HCT116 (cell line): Measurements from ENCODE around the gene NOX4. TPM values are rescaled to one million over a fixed set of nuclear protein-coding genes. Genes with fewer than 3 reads are reported as not detected.
"Not testable (repeated sequence)": the region's sequence is repeated elsewhere in the genome, so short reads cannot be mapped to it uniquely, and the experiment has no call there.

Experiments
- ATAC-seq: fragments of 200-7000 bp; cut with Tn5 transposase; 2 replicates; pipeline ENCODE4 v1.9.1; 2020; ENCODE audit warnings: mild to moderate bottlenecking, moderate library complexity
- BruUV-seq: library from RNA; stranded (reverse); fragments of 400-500 nt; replicated peaks from 2 replicates; lab custom pipeline; 2021; lab: Mats Ljungman, UMichigan
- CTCF ChIA-PET: fragments of 300-600 bp; sonication (Branson Sonifier 250); formaldehyde crosslinking; loops from one replicate; lab custom pipeline; 2021; ENCODE audit warnings: antibody characterized with exemption; lab: Charles Lee
- POLR2A ChIA-PET: fragments of 300-600, 350-600 bp; sonication (Branson Sonifier 250); formaldehyde crosslinking; loops from one replicate; lab custom pipeline; 2021; ENCODE audit warnings: antibody characterized with exemption; lab: Charles Lee
- RAD21 ChIA-PET, 2 experiments: fragments of 300-600 bp; sonication (Branson Sonifier 250); formaldehyde crosslinking; loops; one replicate each; lab custom pipeline; 2023; ENCODE audit warnings: low total read pairs in 2 of 2; ENCODE audit not compliant: uncharacterized antibody in 2 of 2, unreplicated experiment in 2 of 2, low non-redundant PET in 1 of 2; lab: Charles Lee
- DNase-seq: peaks from one replicate; pipeline ENCODE4 v3.0.0-alpha.2; 2010; ENCODE audit warnings: low read depth, low spot score
- H2AFZ ChIP-seq: fragments of 200-600 bp; shearing (Covaris generic), sonication (generic); 2 replicates; pipeline ENCODE4 v1.6.1; 2017; ENCODE audit warnings: low read depth, mixed run types, mixed read lengths, antibody characterized with exemption, low read length; ENCODE audit not compliant: poor library complexity, severe bottlenecking
- H3K27ac ChIP-seq: 2 replicates; pipeline ENCODE4 v1.5.1; 2012; ENCODE audit warnings: low read depth, low read length
- H3K27me3 ChIP-seq: fragments of 200-600 bp; sonication (generic); 2 replicates; pipeline ENCODE4 v1.6.1; 2016; ENCODE audit warnings: mixed run types, low read length, mixed read lengths; ENCODE audit not compliant: insufficient read depth
- H3K36me3 ChIP-seq, 2 experiments: fragments of 200-500 bp in 1 of 2; fragments of 200-600 bp in 1 of 2; sonication (Bioruptor generic) in 1 of 2; sonication (generic) in 1 of 2; 2 replicates each; pipeline versions ENCODE4 v1.5.1 to v1.6.1; 2014 to 2016; ENCODE audit warnings: low read length in 2 of 2, inconsistent platforms in 1 of 2, mixed read lengths in 1 of 2, mixed run types in 1 of 2; ENCODE audit not compliant: insufficient read depth in 2 of 2, control insufficient read depth in 1 of 2
- H3K4me1 ChIP-seq, 2 experiments: fragments of 200-600 bp in 1 of 2; sonication (generic) in 1 of 2; 2 replicates each; pipeline versions ENCODE4 v1.5.1 to v1.6.1; 2012 to 2017; ENCODE audit warnings: low read length in 2 of 2, inconsistent platforms in 1 of 2, mild to moderate bottlenecking in 1 of 2, mixed read lengths in 1 of 2, mixed run types in 1 of 2, moderate library complexity in 1 of 2; ENCODE audit not compliant: insufficient read depth in 2 of 2, control insufficient read depth in 1 of 2
- H3K4me2 ChIP-seq: fragments of 200-600 bp; sonication (generic); 2 replicates; pipeline ENCODE4 v1.6.1; 2017; ENCODE audit warnings: mixed run types, low read length, mixed read lengths
- H3K4me3 ChIP-seq, 2 experiments: fragments of 200-600 bp in 1 of 2; sonication (generic) in 1 of 2; replicated peaks in 1 of 2; 2 replicates each; pipeline ENCODE4 v1.5.1; 2011 to 2016; ENCODE audit warnings: low read length in 2 of 2, control low read depth in 1 of 2, low read depth in 1 of 2, mild to moderate bottlenecking in 1 of 2, mixed read lengths in 1 of 2, mixed run types in 1 of 2
- H3K79me2 ChIP-seq: fragments of 200-600 bp; sonication (generic); 2 replicates; pipeline ENCODE4 v1.6.1; 2017; ENCODE audit warnings: mild to moderate bottlenecking, mixed run types, low read length, moderate library complexity, mixed read lengths; ENCODE audit not compliant: insufficient read depth
- H3K9ac ChIP-seq: fragments of 200-600 bp; sonication (generic); 2 replicates; pipeline ENCODE4 v1.6.1; 2016; ENCODE audit warnings: low read length, mixed read lengths
- H3K9me2 ChIP-seq: fragments of 200-600 bp; sonication (generic), shearing (Covaris generic); 2 replicates; pipeline ENCODE4 v1.6.1; 2017; ENCODE audit warnings: mixed run types, mild to moderate bottlenecking, moderate library complexity; ENCODE audit not compliant: insufficient read depth
- H3K9me3 ChIP-seq, 2 experiments: fragments of 200-500 bp in 1 of 2; fragments of 200-600 bp in 1 of 2; sonication (Bioruptor generic) in 1 of 2; sonication (generic) in 1 of 2; 2 replicates each; pipeline ENCODE4 v1.6.1; 2014 to 2017; ENCODE audit warnings: low read length in 2 of 2, mixed read lengths in 2 of 2, inconsistent platforms in 1 of 2, low read depth in 1 of 2, mild to moderate bottlenecking in 1 of 2, mixed run types in 1 of 2, moderate library complexity in 1 of 2; ENCODE audit not compliant: control insufficient read depth in 1 of 2, insufficient read depth in 1 of 2
- H4K20me1 ChIP-seq: fragments of 200-600 bp; sonication (generic), shearing (Covaris generic); 2 replicates; pipeline ENCODE4 v1.6.1; 2017; ENCODE audit warnings: mixed run types, mild to moderate bottlenecking, moderate library complexity; ENCODE audit not compliant: insufficient read depth
- ATF3 ChIP-seq: IDR thresholded peaks from 2 replicates; pipeline ENCODE4 v1.6.1; 2012
- CBX3 ChIP-seq: IDR thresholded peaks from 2 replicates; pipeline ENCODE4 v1.6.1; 2012; ENCODE audit warnings: low read depth
- CEBPB ChIP-seq: IDR thresholded peaks from 2 replicates; pipeline ENCODE4 v1.6.1; 2012; ENCODE audit warnings: low read depth
- CTCF ChIP-seq, 3 experiments: fragments of 200-600 bp in 1 of 3; sonication (generic) in 1 of 3; IDR thresholded peaks in 2 of 3; conservative IDR thresholded peaks in 1 of 3; 2 replicates each; pipeline ENCODE4 v1.5.1; 2012 to 2017; ENCODE audit warnings: low read depth in 2 of 3, low read length in 2 of 3, antibody characterized with exemption in 1 of 3, borderline replicate concordance in 1 of 3, control low read depth in 1 of 3, mild to moderate bottlenecking in 1 of 3, mixed read lengths in 1 of 3, mixed run types in 1 of 3, moderate library complexity in 1 of 3; ENCODE audit not compliant: insufficient read depth in 1 of 3
- EGR1 ChIP-seq: IDR thresholded peaks from 2 replicates; pipeline ENCODE4 v1.6.1; 2012; ENCODE audit warnings: low read depth
- ELF1 ChIP-seq: IDR thresholded peaks from 2 replicates; pipeline ENCODE4 v1.6.1; 2012; ENCODE audit warnings: low read depth, borderline replicate concordance
- EZH2phosphoT487 ChIP-seq: fragments of 200-600 bp; IDR thresholded peaks from 2 replicates; pipeline ENCODE4 v1.6.1; 2018; ENCODE audit warnings: antibody characterized with exemption, borderline replicate concordance
- FOSL1 ChIP-seq: IDR thresholded peaks from 2 replicates; pipeline ENCODE4 v1.6.1; 2012; ENCODE audit warnings: low read depth
- JUND ChIP-seq: IDR thresholded peaks from 2 replicates; pipeline ENCODE4 v1.6.1; 2012
- MAX ChIP-seq: IDR thresholded peaks from 2 replicates; pipeline ENCODE4 v1.6.1; 2012
- POLR2A ChIP-seq: IDR thresholded peaks from 2 replicates; pipeline ENCODE4 v1.7.0; 2011; ENCODE audit warnings: borderline replicate concordance; ENCODE audit not compliant: insufficient read depth, insufficient read length; ENCODE audit errors: extremely low read depth
- POLR2AphosphoS5 ChIP-seq: IDR thresholded peaks from 2 replicates; pipeline ENCODE4 v1.6.1; 2011; ENCODE audit warnings: mild to moderate bottlenecking, low read depth, low read length, moderate library complexity
- SP1 ChIP-seq: IDR thresholded peaks from 2 replicates; pipeline ENCODE4 v1.6.1; 2012; ENCODE audit warnings: low read depth
- SRF ChIP-seq: IDR thresholded peaks from 2 replicates; pipeline ENCODE4 v1.6.1; 2012; ENCODE audit warnings: low read depth
- TCF7L2 ChIP-seq: IDR thresholded peaks from 2 replicates; pipeline ENCODE4 v1.7.0; 2011; ENCODE audit warnings: borderline replicate concordance, inconsistent platforms; ENCODE audit not compliant: insufficient read depth, insufficient read length; ENCODE audit errors: extremely low read depth
- YY1 ChIP-seq: IDR thresholded peaks from 2 replicates; pipeline ENCODE4 v1.6.1; 2011; ENCODE audit warnings: low read length, low read depth, moderate library complexity, mild to moderate bottlenecking; ENCODE audit not compliant: insufficient replicate concordance; ENCODE audit errors: extremely low read depth
- ZBTB33 ChIP-seq: IDR thresholded peaks from 2 replicates; pipeline ENCODE4 v1.6.1; 2011; ENCODE audit warnings: mild to moderate bottlenecking, low read length, moderate library complexity; ENCODE audit not compliant: insufficient replicate concordance; ENCODE audit errors: extremely low read depth
- intact Hi-C: fragments of 100-400 bp; cut with micrococcal nuclease; formaldehyde crosslinking; loops from 2 replicates; pipeline ENCODE4 v1.10.0; 2022
- total RNA-seq: library from RNA; stranded (reverse); gene quantifications from one replicate; pipeline ENCODE4 v1.2.1, GENCODE V29; 2021; ENCODE audit not compliant: unreplicated experiment

Gene NOX4
- total RNA-seq, 1 experiment from 2014 or later: not detected

- H3K9me3 ChIP-seq, H2AFZ ChIP-seq, H3K27me3 ChIP-seq, BruUV-seq, H3K9me2 ChIP-seq, H3K27ac ChIP-seq, H3K4me1 ChIP-seq, intact Hi-C loops, H3K36me3 ChIP-seq, H3K4me2 ChIP-seq, RAD21 ChIA-PET, DNase-seq, H3K9ac ChIP-seq, ATAC-seq, H3K79me2 ChIP-seq, H4K20me1 ChIP-seq, CTCF ChIA-PET, H3K4me3 ChIP-seq, POLR2A ChIA-PET: not testable (repeated sequence)
Measured at GRCh38 chr11:89295023-89295422, 196.2 kb downstream of the NOX4 start.

GRCh38 chr11:89293965-89294679 is 197.1 kb downstream of the NOX4 start:
- RAD21 ChIA-PET: no interaction called here
- no peaks in the 10 kb centered on the region for H4K20me1 ChIP-seq
- POLR2A ChIA-PET: no interaction called here
- H3K36me3 ChIP-seq: no peaks in the 10 kb centered on the region
- no peak overlapping the region for H3K9ac ChIP-seq
- DNase-seq (no peak), ATAC-seq (no peak)
- H3K27ac ChIP-seq: no peak overlapping the region
- no peaks in the 10 kb centered on the region for H3K9me3 ChIP-seq
- intact Hi-C loops: no loop called here
- no peak overlapping the region for H3K4me3 ChIP-seq
- H2AFZ ChIP-seq: no peak overlapping the region
- H3K79me2 ChIP-seq: no peaks in the 10 kb centered on the region
- H3K4me2 ChIP-seq: no peak overlapping the region
- H3K4me1 ChIP-seq: no peaks in the 10 kb centered on the region
- no peaks in the 10 kb centered on the region for H3K9me2 ChIP-seq
- no TSS peak for BruUV-seq
- H3K27me3 ChIP-seq: no peaks in the 10 kb centered on the region
- CTCF ChIA-PET: no interaction called here
- TF ChIP-seq CEBPB: no peak
- TF ChIP-seq POLR2A: no peak
- TF ChIP-seq FOSL1: no peak
- TF ChIP-seq EGR1: no peak
- TF ChIP-seq ELF1: no peak
- no peak for TF ChIP-seq EZH2phosphoT487
- no peak for TF ChIP-seq YY1
- TF ChIP-seq POLR2AphosphoS5: no peak
- no peak for TF ChIP-seq JUND
- TF ChIP-seq MAX: no peak
- no peak for TF ChIP-seq SP1
- no peak for TF ChIP-seq SRF
- TF ChIP-seq ATF3: no peak
- TF ChIP-seq ZBTB33: no peak
- TF ChIP-seq CTCF (IDR thresholded peaks at IDR 0.05 in 2 of 3, conservative IDR thresholded peaks at IDR 0.05 in 1 of 3; ENCODE audit: borderline replicate concordance in 1 of 3, insufficient read depth in 1 of 3, low read depth in 2 of 3, low read length in 2 of 3): no peak
- no peak for TF ChIP-seq TCF7L2
- TF ChIP-seq CBX3: no peak
